ENCODE measurements around the gene TRMT1L.

DNA sequence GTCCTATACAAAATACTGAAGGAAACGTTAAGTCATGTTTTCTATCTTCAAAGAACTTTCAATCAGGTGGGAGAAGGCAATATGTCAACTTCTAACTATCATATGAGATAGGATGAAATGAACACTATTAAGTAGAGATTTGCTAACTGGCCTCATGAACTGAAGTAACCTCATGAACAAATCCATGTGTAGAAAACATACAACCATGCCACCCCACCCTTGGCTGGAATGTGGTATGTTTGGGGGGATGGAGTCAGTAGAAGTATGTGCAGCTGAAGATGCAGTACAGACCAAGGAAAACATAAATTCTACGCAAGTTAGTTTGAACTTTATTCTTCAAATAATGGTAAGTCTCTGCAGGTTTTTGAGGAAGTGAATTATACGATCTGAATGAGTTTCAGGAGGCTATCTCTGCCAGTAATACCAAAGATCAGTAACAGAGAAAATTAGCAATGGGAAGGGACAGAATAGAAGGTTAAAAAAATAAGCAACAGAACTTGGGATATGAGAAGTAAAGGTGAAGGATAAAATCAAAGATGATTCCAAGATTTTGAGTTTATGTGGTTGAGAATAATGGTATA lies 4.5 kb downstream of the TRMT1L start:
- no peak for TF ChIP-seq POLR2A (IDR thresholded peaks at IDR 0.05; ENCODE audit: low read length)
- TF ChIP-seq GATA1 (IDR thresholded peaks at IDR 0.05; ENCODE audit: low read depth, low read length): no peak

All from erythroblast (primary cell).